Mesodermal cell (in vitro differentiated cells): ENCODE data around the gene PNMA3.
"Not testable (repeated sequence)": the region's sequence is repeated elsewhere in the genome, so short reads cannot be mapped to it uniquely, and the experiment has no call there.

Experiments
- H3K27ac ChIP-seq: 2 replicates; pipeline ENCODE4 v1.7.0; 2013; ENCODE audit warnings: mild to moderate bottlenecking, low read depth, low read length, moderate library complexity; ENCODE audit not compliant: severe bottlenecking
- H3K36me3 ChIP-seq: 2 replicates; pipeline ENCODE4 v1.7.1; 2013; ENCODE audit warnings: mild to moderate bottlenecking, low read length, moderate library complexity; ENCODE audit not compliant: control insufficient read depth, insufficient read depth
- H3K4me1 ChIP-seq: one replicate; pipeline ENCODE4 v1.7.1; 2013; ENCODE audit warnings: mild to moderate bottlenecking, low read length; ENCODE audit not compliant: insufficient read depth, control insufficient read depth, poor library complexity, severe bottlenecking
- H3K4me3 ChIP-seq: 2 replicates; pipeline ENCODE4 v1.7.0; 2013; ENCODE audit warnings: low read length, control low read depth, mild to moderate bottlenecking; ENCODE audit not compliant: insufficient read depth, poor library complexity, severe bottlenecking; ENCODE audit errors: extremely low read depth
- H3K9me3 ChIP-seq: 2 replicates; pipeline ENCODE4 v1.7.1; 2013; ENCODE audit warnings: mild to moderate bottlenecking, low read length, moderate library complexity; ENCODE audit not compliant: control insufficient read depth
- WGBS, 2 experiments: methylation state at CpG; one replicate each; pipeline ENCODE4 v1.1.5; 2013; ENCODE audit warnings: missing lambda C conversion rate in 2 of 2; ENCODE audit not compliant: insufficient coverage in 2 of 2; 5-methylcytosine and 5-hydroxymethylcytosine counted together

PNMA3 gene

GRCh38 chrX:153052534-153052933 lies 3.7 kb upstream of the PNMA3 start:
- Histone ChIP-seq H3K4me1 (no peaks in the 10 kb centered on the region), H3K36me3 (no peaks in the 10 kb centered on the region), H3K9me3 (no peaks in the 10 kb centered on the region), H3K4me3 (no peak overlapping the region), H3K27ac (no peak overlapping the region)
- no CpG with 5 or more reads among the region's 1 CpG for WGBS, 2 experiments

- no peaks in the 10 kb centered on the region for H3K4me1 ChIP-seq
- H3K4me3 ChIP-seq, result no peak overlapping the region
- WGBS, 2 experiments, result 94% methylated on average over 6 of the region's 11 CpGs; no CpG with 5 or more reads in 1 of the 2 experiments
- H3K27ac ChIP-seq, result no peak overlapping the region
- no peaks in the 10 kb centered on the region for H3K9me3 ChIP-seq
- H3K36me3 ChIP-seq, result no peaks in the 10 kb centered on the region
Observed at GRCh38 chrX:153057281-153057680, 1.0 kb downstream of the PNMA3 start.

- H3K36me3 ChIP-seq, result no peaks in the 10 kb centered on the region
- H3K27ac ChIP-seq, result no peak overlapping the region
- WGBS, 2 experiments, result 93 to 100% methylated on average over 2 to 8 of the region's 18 CpGs
- no peak overlapping the region for H3K4me3 ChIP-seq
- H3K4me1 ChIP-seq, result no peaks in the 10 kb centered on the region
- no peaks in the 10 kb centered on the region for H3K9me3 ChIP-seq
Observed at GRCh38 chrX:153059191-153060094, 3.2 kb downstream of the PNMA3 start.

GRCh38 chrX:153060095-153060445 lies 3.8 kb downstream of the PNMA3 start:
- H3K4me3 ChIP-seq, result no peak overlapping the region
- 92 to 100% methylated on average over 2 of the region's 8 CpGs for WGBS, 2 experiments
- no peaks in the 10 kb centered on the region for H3K36me3 ChIP-seq
- no peaks in the 10 kb centered on the region for H3K4me1 ChIP-seq
- no peak overlapping the region for H3K27ac ChIP-seq
- no peaks in the 10 kb centered on the region for H3K9me3 ChIP-seq

- no peaks in the 10 kb centered on the region for H3K4me1 ChIP-seq
- H3K36me3 ChIP-seq, result no peaks in the 10 kb centered on the region
- H3K9me3 ChIP-seq, result no peaks in the 10 kb centered on the region
- no peak overlapping the region for H3K4me3 ChIP-seq
- 80% methylated on average over 1 of the region's 3 CpGs; no CpG with 5 or more reads in 1 of the 2 experiments for WGBS, 2 experiments
- no peak overlapping the region for H3K27ac ChIP-seq
Observed at GRCh38 chrX:153061732-153062131, 5.5 kb downstream of the PNMA3 start.

- Histone ChIP-seq H3K4me3 (no peak overlapping the region), H3K4me1 (no peaks in the 10 kb centered on the region), H3K9me3 (no peaks in the 10 kb centered on the region), H3K27ac (no peak overlapping the region), H3K36me3 (no peaks in the 10 kb centered on the region)
Observed at GRCh38 chrX:153063315-153063714, 7.0 kb downstream of the PNMA3 start.

- no peaks in the 10 kb centered on the region for H3K4me1 ChIP-seq
- H3K4me3 ChIP-seq, result no peak overlapping the region
- H3K36me3 ChIP-seq, result no peaks in the 10 kb centered on the region
- no peaks in the 10 kb centered on the region for H3K9me3 ChIP-seq
- no CpG with 5 or more reads among the region's 2 CpGs for WGBS, 2 experiments
- H3K27ac ChIP-seq, result no peak overlapping the region
Observed at GRCh38 chrX:153064061-153064460, 7.8 kb downstream of the PNMA3 start.

GRCh38 chrX:153065389-153065788 lies 9.1 kb downstream of the PNMA3 start:
- 70 to 93% methylated on average over 2 to 3 of the region's 6 CpGs for WGBS, 2 experiments
- H3K9me3 ChIP-seq, result no peaks in the 10 kb centered on the region
- H3K27ac ChIP-seq, result no peak overlapping the region
- H3K4me3 ChIP-seq, result no peak overlapping the region
- no peaks in the 10 kb centered on the region for H3K36me3 ChIP-seq
- H3K4me1 ChIP-seq, result no peaks in the 10 kb centered on the region

GRCh38 chrX:153066402-153066801 lies 10.1 kb downstream of the PNMA3 start:
- not testable (repeated sequence) for H3K4me1 ChIP-seq, H3K27ac ChIP-seq, H3K9me3 ChIP-seq, H3K36me3 ChIP-seq, H3K4me3 ChIP-seq
- no CpG with 5 or more reads among the region's 12 CpGs for WGBS, 2 experiments

- no CpG with 5 or more reads among the region's 76 CpGs for WGBS, 2 experiments
- not testable (repeated sequence) for H3K9me3 ChIP-seq, H3K4me3 ChIP-seq, H3K36me3 ChIP-seq, H3K27ac ChIP-seq, H3K4me1 ChIP-seq
Observed at GRCh38 chrX:153071909-153072583, 15.8 kb downstream of the PNMA3 start, which contains the start of gene PNMA6A. TSS of gene PNMA6A (plus strand) at chrX:153072454. CDS start at chrX:153073063, 609 bp downstream.

GRCh38 chrX:153073331-153073730 lies 17.1 kb downstream of the PNMA3 start:
- H3K4me3 ChIP-seq, H3K9me3 ChIP-seq, H3K4me1 ChIP-seq, H3K27ac ChIP-seq, H3K36me3 ChIP-seq: not testable (repeated sequence)
- WGBS, 2 experiments, result no CpG with 5 or more reads among the region's 29 CpGs
